Large intestine (tissue), 3 donors: ENCODE measurements around the gene IQCK. TPM values are rescaled to one million over a fixed set of nuclear protein-coding genes. Genes with fewer than 3 reads are reported as not detected.

ENCODE experiments used
- DNase-seq, 2 donors: peaks; one replicate each; pipeline versions ENCODE4 v3.0.0 to v3.0.0-alpha.2; 2013
- H3K27ac ChIP-seq: one replicate; pipeline ENCODE4 v1.5.1; 2013; ENCODE audit warnings: low read length
- H3K27me3 ChIP-seq: 2 replicates; pipeline ENCODE4 v1.6.1; 2013; ENCODE audit warnings: low read length; ENCODE audit not compliant: control insufficient read depth, insufficient read depth
- H3K36me3 ChIP-seq: 2 replicates; pipeline ENCODE4 v1.6.1; 2013; ENCODE audit warnings: low read length; ENCODE audit not compliant: control insufficient read depth, insufficient read depth
- H3K4me1 ChIP-seq: one replicate; pipeline ENCODE4 v1.6.1; 2013; ENCODE audit warnings: low read length; ENCODE audit not compliant: control insufficient read depth, insufficient read depth
- H3K4me3 ChIP-seq: one replicate; pipeline ENCODE4 v1.5.1; 2013; ENCODE audit warnings: low read length
- H3K9me3 ChIP-seq: one replicate; pipeline ENCODE4 v1.6.1; 2013; ENCODE audit warnings: mild to moderate bottlenecking, low read depth, low read length, moderate library complexity; ENCODE audit not compliant: control insufficient read depth
- WGBS: methylation state at CpG from one replicate; pipeline ENCODE4 v1.1.5; 2013; ENCODE audit warnings: low lambda C conversion rate; ENCODE audit not compliant: insufficient coverage; 5-methylcytosine and 5-hydroxymethylcytosine counted together
- polyA plus RNA-seq: library from polyadenylated mRNA; unstranded; fragments of 120-200 nt; gene quantifications from one replicate; pipeline ENCODE4 v1.2.1, GENCODE V29; 2013

Gene IQCK
- polyA plus RNA-seq, 1 donor = 14.0 TPM

- no peak for DNase-seq
- Histone ChIP-seq H3K4me1 (no peaks in the 10 kb centered on the region), H3K4me3 (no peak overlapping the region), H3K27me3 (no peaks in the 10 kb centered on the region), H3K27ac (no peak overlapping the region), H3K36me3 (peaks cover 72% of the 10 kb centered on the region), H3K9me3 (peaks cover 3% of the 10 kb centered on the region)
- WGBS = no CpG with 5 or more reads among the region's 4 CpGs
These were observed 32.9 kb upstream of the IQCK start for GRCh38 chr16:19685176-19685575.

DNA sequence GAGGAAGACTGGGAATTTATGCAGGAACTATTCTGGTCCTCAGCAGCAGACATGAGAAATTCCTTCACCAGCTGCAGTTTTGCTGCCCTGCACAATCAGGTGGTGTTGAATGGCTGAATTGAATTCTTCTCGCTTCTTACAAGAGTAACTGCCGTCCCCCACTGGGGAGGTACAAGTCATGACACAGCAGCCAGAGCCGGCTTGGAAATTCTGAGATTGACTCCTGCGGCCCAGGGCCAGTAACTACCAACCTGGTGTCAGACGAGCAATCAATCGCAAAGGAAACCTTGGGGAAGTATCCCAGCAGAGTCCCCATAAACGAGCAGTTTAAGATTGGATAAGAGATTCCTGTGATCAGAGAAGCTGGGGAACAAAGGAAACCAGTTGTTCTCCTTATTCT lies 30.8 kb upstream of the IQCK start:
- no peak for DNase-seq
- Histone ChIP-seq H3K4me3 (no peak overlapping the region), H3K9me3 (peaks cover 3% of the 10 kb centered on the region), H3K4me1 (no peaks in the 10 kb centered on the region), H3K27ac (no peak overlapping the region), H3K27me3 (no peaks in the 10 kb centered on the region), H3K36me3 (peaks cover 75% of the 10 kb centered on the region)
- WGBS = no CpG with 5 or more reads among the region's 7 CpGs

DNA sequence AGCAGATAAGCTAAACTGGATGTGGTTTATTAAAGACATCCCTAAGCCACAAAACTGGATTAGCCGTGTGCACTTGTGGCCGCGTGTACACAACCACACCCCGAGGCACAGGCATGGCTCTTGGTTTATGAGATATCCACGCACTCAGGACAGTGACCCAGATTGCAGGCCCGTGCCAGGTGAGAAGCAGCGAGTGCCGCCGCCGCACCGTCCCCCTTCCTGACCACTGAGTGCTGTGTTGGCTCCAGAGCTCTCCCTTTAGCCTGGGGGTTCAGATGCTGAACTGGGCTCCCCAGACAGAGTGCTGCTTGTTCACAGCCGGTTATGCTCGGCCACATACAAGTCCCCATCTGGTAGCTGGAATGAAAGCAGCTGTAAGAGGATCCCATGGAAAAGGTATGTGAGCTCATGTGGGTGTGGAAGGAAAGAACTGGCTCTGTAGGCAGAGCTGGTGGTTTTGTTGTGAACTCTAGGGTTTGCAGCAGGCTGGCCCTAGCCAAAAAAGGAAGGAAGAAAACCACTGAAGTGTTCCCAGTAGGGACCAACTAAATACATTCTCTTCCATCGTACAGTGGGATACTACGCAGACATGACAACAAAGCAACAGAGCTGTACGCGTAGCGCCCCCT lies 29.6 kb upstream of the IQCK start:
- WGBS = no CpG with 5 or more reads among the region's 18 CpGs
- peaks cover 3% of the 10 kb centered on the region for H3K9me3 ChIP-seq
- H3K4me1 ChIP-seq = no peaks in the 10 kb centered on the region
- no peak overlapping the region for H3K4me3 ChIP-seq
- H3K36me3 ChIP-seq = peaks cover 68% of the 10 kb centered on the region
- H3K27me3 ChIP-seq = no peaks in the 10 kb centered on the region
- no peak overlapping the region for H3K27ac ChIP-seq
- DNase-seq = no peak

- WGBS = 100% methylated on average over 1 of the region's 5 CpGs
- DNase-seq = no peak
- Histone ChIP-seq H3K36me3 (peaks cover 62% of the 10 kb centered on the region), H3K27me3 (no peaks in the 10 kb centered on the region), H3K4me3 (no peak overlapping the region), H3K4me1 (no peaks in the 10 kb centered on the region), H3K9me3 (peaks cover 3% of the 10 kb centered on the region), H3K27ac (no peak overlapping the region)
These were observed 28.7 kb upstream of the IQCK start for GRCh38 chr16:19689342-19689741.

DNA sequence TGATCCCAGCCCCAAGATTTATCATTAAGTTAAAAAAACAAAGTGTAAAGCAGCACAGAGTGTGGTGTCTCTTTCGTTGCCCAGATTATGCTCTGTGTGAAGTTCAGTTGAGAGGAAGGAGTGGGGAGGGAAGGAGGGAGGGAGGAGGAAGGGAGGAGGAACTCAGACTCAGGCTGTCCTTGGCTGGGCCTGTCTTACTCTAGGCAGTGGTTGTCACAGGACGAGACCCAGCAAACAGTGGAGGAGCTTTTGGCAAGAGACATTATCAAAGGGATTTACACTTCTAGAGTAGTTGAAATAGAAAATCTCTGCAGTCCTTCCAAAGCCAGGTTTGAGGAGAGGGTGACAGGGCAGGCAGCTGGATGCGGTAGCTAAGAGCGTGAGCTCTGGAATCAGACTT lies 27.9 kb upstream of the IQCK start:
- Histone ChIP-seq H3K9me3 (no peaks in the 10 kb centered on the region), H3K4me1 (no peaks in the 10 kb centered on the region), H3K4me3 (no peak overlapping the region), H3K27me3 (no peaks in the 10 kb centered on the region), H3K36me3 (peaks cover 60% of the 10 kb centered on the region), H3K27ac (no peak overlapping the region)
- no peak for DNase-seq
- WGBS = no CpG with 5 or more reads among the region's 4 CpGs

DNA sequence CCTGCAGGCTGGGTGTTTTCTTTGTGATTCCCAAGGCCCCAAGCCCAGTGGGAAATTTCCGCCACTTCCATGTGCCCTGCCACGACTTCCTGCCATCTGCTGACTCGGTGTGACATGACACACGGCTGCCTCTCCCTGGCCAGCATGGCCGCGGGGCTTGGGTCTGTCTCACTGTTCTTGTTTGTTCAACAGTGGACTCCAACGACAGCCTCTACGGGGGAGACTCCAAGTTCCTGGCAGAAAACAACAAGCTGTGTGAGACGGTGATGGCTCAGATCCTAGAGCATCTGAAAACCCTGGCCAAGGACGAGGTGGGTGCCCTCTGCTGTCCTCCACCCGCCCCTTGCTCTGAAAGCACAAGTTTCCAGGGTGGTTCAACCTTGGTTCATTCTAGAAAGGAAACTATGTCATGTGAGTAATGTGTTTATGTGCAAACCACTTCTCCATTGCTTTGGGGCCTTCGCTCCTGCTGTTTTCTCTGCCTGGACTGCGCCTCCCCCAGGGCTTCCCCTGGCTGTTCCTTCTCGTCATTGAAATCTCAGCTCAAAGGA lies 26.8 kb upstream of the IQCK start:
- no peaks in the 10 kb centered on the region for H3K9me3 ChIP-seq
- peaks cover 52% of the 10 kb centered on the region for H3K36me3 ChIP-seq
- H3K27me3 ChIP-seq = no peaks in the 10 kb centered on the region
- DNase-seq = no peak
- no CpG with 5 or more reads among the region's 14 CpGs for WGBS
- H3K27ac ChIP-seq = no peak overlapping the region
- peaks cover 3% of the 10 kb centered on the region for H3K4me1 ChIP-seq
- H3K4me3 ChIP-seq = no peak overlapping the region

GRCh38 chr16:19694989-19695388 lies 23.1 kb upstream of the IQCK start:
- peaks cover 16% of the 10 kb centered on the region for H3K4me1 ChIP-seq
- no peak for DNase-seq
- H3K9me3 ChIP-seq = no peaks in the 10 kb centered on the region
- peaks cover 45% of the 10 kb centered on the region for H3K36me3 ChIP-seq
- H3K4me3 ChIP-seq = no peak overlapping the region
- H3K27ac ChIP-seq = no peak overlapping the region
- H3K27me3 ChIP-seq = no peaks in the 10 kb centered on the region
- no CpG with 5 or more reads among the region's 8 CpGs for WGBS

GRCh38 chr16:19696328-19696727 lies 21.7 kb upstream of the IQCK start:
- no CpG with 5 or more reads among the region's 10 CpGs for WGBS

DNA sequence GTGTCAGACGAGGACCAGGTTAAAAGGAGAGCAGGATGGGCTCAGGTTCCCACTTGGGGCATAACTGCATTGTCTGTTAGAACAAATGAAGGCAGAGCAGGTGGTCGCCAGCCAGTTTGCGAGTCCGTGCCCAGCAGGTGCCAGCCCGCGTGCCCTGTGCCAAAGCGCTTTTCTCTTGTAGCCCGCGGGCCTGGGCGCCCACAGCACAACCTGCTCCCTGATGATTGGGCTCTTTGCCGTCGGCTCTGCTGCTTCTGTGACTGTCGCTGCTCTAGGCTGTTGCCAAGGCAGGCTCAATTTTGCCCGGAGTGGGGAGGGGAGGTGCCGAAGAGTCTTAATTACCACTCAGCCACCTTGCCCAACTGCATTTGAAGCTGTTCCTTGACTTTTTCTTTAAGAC lies 21.1 kb upstream of the IQCK start:
- Histone ChIP-seq H3K4me1 (peaks cover 26% of the 10 kb centered on the region), H3K9me3 (no peaks in the 10 kb centered on the region), H3K4me3 (no peak overlapping the region), H3K27ac (peak overlapping the region; percentile 0), H3K36me3 (peaks cover 40% of the 10 kb centered on the region), H3K27me3 (no peaks in the 10 kb centered on the region)
- WGBS = 100% methylated on average over 1 of the region's 15 CpGs
- no peak for DNase-seq

More at GRCh38 chr16:19696328-19696727, 21.7 kb upstream of the IQCK start:
- no peak overlapping the region for H3K4me3 ChIP-seq
- H3K4me1 ChIP-seq = peaks cover 26% of the 10 kb centered on the region
- no peaks in the 10 kb centered on the region for H3K27me3 ChIP-seq
- peak; percentile 76 to 87 for DNase-seq
- H3K9me3 ChIP-seq = no peaks in the 10 kb centered on the region
- H3K27ac ChIP-seq = peak overlapping the region; percentile 51
- H3K36me3 ChIP-seq = peaks cover 42% of the 10 kb centered on the region

- Histone ChIP-seq H3K27ac (peak overlapping the region; percentile 14), H3K9me3 (no peaks in the 10 kb centered on the region), H3K27me3 (no peaks in the 10 kb centered on the region), H3K4me1 (peaks cover 26% of the 10 kb centered on the region), H3K36me3 (peaks cover 43% of the 10 kb centered on the region), H3K4me3 (no peak overlapping the region)
- peak in 1 of 2 donors; percentile 41 for DNase-seq
- WGBS = no CpG with 5 or more reads among the region's 8 CpGs
These were observed 20.2 kb upstream of the IQCK start for GRCh38 chr16:19697756-19698318.
